ENCODE data around the gene EGLN2.
"Not testable (repeated sequence)": the region's sequence is repeated elsewhere in the genome, so short reads cannot be mapped to it uniquely, and the experiment has no call there.

The EGLN2 gene

DNA sequence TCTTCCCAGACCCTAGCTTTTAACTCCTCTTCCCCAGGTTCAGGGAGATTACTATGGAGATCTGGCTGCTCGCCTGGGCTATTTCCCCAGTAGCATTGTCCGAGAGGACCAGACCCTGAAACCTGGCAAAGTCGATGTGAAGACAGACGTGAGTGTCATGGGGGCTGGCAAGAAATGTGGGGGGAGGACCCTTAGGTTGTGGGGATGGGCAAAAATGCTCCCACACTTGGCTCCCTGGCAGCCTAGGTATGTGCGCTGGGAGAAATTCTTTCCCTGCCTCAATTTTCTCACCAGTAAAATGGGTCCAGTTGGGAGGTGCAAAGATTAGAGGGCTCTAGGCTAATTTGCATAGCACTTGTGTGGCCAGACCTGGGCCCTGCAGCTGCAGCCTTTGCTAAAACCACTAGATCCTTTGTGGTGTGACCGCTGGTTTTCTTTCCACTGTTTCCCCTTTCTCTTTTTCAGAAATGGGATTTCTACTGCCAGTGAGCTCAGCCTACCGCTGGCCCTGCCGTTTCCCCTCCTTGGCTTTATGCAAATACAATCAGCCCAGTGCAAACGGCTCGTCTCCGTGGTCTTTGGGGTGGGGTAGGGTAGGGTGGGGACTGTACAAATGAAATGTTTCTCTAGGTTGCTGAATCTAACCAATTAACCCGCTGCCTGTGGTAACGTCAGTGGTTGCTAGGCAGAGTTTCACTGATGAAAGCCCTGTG is 21.9 kb upstream of the EGLN2 start:
- peak; percentile 78 for DNase-seq (ENCODE audit: low read depth)

DNA sequence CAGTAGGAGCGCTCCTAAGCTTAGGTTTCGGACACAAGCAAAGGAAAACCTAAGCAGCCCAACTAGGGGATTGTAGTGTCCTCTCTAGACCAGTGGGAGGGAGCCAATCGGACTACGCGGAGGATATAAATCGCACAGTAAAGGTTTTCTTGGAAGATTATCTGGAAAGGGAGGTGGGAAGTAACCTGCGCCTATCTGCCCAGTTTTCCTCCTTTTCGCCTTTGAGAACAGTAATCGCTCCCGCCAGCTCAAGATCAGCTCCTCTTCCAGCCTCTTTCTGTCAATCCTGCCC is 21.4 kb upstream of the EGLN2 start:
- no peak for DNase-seq (ENCODE audit: low read depth)

DNA sequence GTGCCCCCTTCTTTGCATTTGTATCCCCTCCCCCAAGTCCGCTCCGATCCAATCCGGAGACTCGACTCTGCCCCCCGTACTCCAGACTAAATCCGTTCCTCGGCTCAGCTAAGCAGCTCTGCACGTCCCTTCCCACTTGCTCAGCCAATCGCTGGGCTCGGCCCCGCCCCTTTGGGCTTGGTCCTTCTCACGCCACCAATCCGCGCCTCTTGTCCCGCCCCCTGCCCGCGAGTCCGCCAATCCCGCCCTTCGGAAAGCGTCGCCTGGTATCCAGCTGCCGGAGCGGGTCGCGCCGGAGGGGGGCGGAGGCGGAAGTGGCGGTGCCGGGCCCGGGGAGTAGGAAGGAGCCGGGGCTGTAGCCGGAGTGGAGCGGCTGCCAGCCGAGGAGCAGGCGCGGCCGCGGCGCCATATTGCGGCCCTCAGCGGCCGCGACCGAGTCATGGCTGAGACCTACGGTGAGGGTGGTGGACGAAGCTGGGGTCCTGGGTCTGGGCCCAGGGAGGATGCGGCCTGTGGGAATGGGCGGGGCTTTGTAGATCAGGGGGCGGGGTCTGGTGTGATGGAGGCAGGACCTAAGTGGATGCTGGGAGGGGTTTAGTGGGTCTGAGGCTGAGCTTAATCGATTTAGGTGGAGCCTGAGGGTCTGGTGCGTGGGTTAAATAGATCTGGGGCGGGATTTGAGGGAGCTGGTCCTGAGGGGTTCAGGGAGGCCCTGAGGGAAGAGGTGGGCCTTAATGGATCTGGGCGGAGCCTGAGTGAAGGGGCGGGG is 20.9 kb upstream of the EGLN2 start, which contains the start of gene RAB4B:
TSS of gene RAB4B (plus strand) at position 311 of the 769 bp plus-strand sequence. CDS start at position 440, 129 bp downstream.
- peak; percentile 100 for DNase-seq (ENCODE audit: low read depth)

DNA sequence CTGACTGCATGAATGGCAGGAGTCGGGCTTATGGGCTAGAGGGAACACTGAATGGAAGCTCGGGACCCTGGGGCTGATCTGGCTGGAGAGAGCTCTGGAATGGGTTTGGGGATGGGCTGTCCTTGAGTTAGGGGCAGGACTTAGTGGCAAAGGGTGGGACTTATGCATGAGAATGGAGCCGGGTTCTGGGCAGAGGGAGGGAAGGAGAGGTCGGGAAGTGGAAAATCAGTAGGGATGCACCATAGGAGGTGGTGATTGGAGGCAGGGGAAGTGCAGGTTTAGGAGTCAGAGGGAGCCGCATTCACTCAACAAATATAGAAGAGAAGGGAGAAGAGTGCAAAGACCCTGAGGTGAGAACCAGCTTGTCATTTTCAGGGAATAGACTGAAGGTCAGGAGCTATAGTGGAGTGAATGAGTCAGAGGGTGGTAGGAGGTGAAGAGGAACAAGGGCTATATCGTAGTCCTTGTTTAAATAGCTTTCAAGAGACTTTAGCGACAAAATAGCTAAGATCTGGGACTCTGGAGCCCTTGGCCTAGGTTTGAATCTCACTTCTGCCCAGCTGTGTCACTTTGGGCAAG is 20.2 kb upstream of the EGLN2 start:
- no peak for DNase-seq (ENCODE audit: low read depth)

DNA sequence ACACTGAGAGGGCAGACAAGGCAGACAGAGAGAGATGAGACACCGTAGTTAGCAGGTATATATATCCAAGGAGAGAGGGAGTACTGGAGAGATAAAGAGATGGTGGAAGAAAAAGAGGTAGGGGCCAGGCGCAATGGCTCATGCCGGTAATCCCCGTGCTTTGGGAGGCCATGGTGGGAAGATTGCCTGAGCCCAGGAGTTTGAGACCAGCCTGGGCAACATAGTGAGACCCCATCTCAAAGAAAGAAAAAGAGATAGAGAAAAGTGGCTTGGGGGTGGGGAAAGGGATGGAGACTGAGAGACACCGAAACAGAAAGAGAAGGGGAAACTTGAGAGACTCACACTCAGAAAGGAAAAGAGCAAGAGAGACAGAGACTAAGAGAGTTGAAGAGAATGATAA is 18.4 kb upstream of the EGLN2 start:
- no peak for DNase-seq (ENCODE audit: low read depth)

DNA sequence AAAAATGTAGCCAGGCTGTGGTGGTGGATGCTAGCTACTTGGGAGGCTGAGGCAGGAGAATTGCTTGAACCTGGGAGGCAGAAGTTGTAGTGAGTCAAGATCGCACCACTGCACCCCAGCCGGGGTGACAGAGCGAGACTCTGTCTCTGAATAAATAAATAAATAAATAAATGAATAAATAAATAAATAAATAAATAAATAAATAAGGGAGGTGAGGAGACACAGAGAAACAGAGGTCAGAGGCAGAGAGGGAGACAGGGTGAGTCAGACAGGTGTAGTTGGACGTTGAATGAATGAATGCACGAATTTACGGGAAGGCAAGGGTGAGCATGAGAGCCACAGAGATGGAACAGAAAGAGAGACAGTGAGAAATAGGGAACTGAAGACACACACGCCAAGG is 17.9 kb upstream of the EGLN2 start:
- no peak for DNase-seq (ENCODE audit: low read depth)

DNA sequence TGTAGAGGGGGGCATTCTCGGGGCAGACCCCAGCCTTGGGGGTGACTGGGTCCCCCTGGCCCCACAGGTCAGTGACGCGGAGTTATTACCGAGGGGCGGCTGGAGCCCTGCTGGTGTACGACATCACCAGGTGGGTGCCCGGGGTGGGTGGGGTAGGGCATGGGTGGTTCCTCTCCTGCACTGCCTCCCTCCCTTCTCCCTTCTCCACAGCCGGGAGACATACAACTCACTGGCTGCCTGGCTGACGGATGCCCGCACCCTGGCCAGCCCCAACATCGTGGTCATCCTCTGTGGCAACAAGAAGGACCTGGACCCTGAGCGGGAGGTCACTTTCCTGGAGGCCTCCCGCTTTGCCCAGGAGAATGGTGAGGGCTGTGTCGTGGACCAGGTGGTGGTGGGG is 15.3 kb upstream of the EGLN2 start:
- no peak for DNase-seq (ENCODE audit: low read depth)

DNA sequence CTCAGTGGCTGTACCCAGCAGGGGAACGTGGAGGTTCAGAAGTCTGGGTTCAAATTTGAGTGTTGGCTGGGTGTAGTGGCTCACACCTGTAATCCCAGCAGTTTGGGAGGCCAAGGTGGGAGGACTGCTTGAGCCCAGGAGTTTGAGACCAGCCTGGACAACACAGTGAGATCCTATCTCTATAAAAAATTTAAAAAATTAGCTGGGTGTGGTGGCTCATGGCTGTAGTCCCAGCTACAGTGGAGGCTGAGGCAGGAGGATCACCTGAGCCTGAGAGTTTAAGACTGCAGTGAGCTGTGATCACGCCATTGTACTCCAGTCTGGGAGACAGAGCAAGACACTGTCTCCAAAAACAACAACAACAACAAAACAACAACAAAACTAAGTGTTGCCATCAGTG is 14.8 kb upstream of the EGLN2 start:
- DNase-seq (ENCODE audit: low read depth), result not testable (repeated sequence)

DNA sequence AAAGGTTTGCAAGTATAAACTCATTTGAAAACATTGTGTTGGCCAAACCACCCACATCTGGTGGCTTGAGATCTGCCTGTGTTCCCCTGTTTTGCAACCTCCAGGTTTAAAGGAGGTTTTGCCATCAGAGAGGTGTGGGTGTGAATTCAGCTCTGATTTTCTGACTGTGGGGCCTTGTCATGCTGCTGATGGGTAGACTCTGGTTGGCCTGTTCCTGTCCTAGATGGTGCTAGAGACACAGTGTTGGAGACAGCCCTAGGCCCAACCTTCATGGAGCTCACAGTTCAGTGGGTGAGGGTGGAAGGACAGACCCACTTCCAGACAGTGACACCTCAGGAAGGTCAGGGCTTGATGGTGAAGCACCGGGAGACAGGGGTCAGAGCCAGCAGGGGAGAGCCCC is 13.5 kb upstream of the EGLN2 start:
- DNase-seq (ENCODE audit: low read depth), result no peak

DNA sequence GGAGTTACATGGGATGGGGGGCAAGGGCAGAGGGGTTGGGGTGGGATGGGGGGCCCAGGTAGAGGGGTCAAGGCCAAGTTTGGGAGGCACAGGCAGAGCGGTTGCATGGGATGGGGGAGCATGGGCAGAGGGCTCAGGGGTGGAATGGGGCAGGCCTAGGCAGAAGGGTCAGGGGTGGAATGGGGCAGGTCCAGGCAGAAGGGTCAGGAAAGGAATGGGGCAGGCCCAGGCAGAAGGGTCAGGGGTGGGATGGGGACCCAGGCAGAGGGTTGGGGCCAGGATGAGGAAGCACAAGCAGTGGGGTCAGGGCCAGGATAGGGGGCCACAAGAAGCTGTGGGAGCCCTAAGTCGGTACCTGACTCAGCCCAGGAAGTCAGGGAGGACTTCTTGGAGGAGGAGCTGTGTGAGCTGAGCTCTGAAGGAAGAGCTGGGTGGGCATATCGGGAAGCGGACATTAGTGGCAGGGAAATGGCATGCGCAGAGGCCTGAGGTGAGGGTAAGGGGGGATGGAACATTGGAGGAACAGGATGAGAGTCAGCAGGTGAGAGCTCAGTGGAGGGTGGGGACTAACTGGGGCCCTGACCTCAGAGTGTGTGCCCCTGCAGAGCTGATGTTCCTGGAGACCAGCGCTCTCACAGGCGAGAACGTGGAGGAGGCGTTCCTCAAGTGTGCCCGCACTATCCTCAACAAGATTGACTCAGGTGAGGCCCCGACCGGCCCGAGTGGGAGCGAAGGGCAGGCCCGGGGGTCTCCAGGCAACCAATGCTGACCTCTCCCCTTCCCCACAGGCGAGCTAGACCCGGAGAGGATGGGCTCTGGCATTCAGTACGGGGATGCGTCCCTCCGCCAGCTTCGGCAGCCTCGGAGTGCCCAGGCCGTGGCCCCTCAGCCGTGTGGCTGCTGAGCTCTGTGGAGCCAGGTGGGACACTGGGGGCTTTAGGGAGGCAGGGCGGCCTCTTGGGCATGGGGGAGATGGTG is 12.6 kb upstream of the EGLN2 start:
- DNase-seq (ENCODE audit: low read depth), result no peak

DNA sequence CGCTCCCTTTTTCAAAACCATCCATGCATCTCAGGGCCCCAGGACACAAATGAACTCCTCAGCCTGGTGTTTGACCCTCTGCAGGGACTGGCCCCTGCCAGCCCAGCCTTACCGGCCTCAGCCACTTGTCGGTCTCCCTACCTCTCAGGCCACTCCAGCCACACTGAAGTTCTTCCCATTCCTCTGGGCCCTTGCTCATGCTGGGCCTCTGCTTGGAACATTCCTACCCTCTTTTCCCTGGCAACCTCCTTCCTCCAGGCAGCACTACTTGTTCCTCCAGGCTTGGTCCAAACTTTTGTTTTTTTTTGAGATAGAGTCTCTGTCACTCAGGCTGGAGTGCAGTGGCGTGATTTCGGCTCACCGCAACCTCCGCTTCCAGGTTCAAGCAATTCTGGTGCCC is 7.6 kb upstream of the EGLN2 start:
- DNase-seq (ENCODE audit: low read depth), result no peak

DNA sequence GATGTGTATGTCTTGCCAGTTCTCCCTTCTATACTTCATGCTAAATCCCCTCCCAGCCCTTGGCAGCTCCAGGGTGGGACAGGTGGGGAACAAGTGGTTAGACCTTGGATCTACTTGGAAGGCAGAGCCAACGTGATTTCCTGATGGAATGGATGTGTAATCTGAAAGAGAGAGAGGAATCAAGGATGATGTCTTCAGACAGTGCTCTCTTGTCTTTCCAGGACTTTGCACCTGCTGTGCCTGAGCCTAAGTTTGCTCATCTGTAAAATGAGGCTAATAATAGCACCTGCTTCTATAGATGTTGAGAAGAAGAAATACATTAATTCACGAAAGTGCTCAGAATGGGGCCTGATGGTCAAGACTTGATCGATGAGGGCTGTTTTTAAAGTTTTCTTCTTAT is 7.0 kb upstream of the EGLN2 start:
- DNase-seq (ENCODE audit: low read depth), result no peak

DNA sequence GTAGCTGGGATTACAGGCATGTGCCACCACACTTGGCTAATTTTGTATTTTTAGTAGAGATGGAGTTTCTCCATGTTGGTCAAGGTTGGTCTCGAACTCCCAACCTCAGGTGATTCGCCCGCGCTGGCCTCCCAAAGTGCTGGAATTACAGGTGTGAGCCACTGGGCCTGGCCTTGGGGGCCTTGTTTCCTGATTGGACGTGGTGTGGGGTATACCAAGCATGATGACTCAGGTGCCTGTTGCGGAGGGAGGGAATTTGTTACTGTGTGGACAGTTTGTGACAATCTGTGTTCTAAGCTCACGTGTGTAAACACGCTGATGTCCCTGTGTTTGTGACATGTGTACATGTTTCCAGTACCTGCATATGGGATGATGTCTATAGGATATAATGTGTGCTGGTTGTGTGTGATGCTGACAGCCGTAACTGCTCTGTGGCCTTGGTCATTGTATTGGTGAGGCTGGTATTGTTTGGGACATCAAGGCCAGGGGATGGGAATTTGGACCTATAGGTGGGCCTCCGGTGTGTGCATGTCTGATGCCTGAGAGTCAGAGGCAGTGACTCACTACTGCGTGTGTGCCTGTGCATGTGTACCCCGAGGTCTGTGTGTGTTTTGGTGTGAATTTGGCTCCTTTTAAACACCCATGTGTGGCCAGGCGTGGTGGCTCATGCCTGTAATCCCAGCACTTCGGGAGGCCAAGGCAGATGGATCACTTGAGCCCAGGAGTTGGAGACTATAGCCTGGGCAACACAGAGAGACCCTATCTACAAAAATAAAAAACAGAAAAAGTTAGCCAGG is 1.6 kb upstream of the EGLN2 start:
- DNase-seq (ENCODE audit: low read depth), result no peak

DNA sequence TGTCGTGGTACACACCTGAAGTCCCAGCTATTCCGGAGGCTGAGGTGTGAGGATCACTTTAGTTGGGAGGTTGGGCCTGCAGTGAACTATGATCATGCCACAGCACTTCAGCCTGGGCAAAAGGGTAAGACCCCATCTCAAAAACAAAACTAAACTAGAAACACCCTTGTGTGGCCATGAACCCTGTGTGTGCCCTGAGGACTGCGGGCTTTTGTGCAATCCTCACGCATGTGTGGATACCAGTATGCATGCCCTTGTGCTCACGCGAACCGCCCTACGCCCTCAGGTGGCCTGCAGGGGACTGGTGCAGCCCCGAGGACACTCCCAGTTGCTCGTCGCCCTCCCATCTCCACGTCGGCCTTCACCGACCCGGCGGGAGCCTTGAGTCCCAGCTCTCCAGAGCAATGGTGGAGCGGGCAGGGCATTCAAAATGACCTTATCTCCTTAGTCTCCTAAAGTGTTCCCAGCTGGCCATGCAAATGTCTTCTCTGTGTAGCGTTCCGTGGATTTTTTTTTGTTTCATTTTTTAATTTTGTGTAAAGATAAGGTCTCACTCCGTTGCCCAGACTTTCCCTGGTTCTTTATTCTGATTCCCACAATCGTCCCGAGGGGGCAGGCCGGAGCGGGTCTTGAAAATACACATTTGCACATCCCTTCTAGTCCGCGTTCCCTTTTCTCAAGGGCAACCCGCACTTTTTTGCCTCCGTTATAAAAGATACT is 868 bp upstream of the EGLN2 start:
- peak; percentile 53 for DNase-seq (ENCODE audit: low read depth)

DNA sequence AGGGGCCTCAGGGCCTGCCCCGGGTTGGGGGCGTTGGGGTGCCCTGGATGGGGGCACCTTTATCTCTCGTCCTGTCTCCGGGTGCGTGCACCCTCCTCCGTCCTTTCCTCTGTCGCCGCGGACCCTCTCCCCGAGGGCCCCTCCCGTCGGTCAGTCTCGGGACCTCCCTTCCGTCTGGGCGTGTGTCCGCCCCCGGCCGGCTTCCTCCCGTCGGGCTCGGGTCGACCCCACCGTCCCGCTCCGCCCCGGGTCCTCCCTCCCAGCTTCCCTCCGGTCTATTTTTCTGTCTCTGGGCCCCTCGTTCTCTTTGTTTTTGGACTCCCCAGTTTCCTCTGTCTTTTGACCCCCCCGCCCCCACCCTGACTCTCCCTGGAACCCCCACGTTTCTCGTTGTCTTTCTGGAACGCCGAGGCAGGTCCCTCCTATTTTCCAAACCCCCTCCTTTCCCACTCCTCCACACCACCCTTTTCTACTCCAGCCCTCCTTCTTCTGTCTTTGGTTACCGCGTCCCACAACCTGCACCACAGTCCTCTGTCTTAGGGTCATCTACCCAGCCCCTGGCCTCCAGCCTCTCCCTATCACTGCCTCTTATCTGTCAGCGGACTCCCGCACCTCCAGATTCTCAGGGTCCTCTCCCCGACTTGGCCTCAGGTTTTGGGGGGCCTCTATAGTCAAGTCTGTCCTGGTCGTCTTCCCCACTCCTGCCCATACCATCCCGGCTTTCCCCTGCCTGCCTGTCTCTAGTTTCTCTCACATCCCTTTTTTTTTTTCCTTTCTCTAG is 757 bp downstream of the EGLN2 start:
- DNase-seq (ENCODE audit: low read depth), result no peak

DNA sequence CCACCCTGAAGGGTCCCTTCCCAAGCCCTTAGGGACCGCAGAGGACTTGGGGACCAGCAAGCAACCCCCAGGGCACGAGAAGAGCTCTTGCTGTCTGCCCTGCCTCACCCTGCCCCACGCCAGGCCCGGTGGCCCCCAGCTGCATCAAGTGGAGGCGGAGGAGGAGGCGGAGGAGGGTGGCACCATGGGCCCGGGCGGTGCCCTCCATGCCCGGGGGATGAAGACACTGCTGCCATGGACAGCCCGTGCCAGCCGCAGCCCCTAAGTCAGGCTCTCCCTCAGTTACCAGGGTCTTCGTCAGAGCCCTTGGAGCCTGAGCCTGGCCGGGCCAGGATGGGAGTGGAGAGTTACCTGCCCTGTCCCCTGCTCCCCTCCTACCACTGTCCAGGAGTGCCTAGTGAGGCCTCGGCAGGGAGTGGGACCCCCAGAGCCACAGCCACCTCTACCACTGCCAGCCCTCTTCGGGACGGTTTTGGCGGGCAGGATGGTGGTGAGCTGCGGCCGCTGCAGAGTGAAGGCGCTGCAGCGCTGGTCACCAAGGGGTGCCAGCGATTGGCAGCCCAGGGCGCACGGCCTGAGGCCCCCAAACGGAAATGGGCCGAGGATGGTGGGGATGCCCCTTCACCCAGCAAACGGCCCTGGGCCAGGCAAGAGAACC is 1.5 kb downstream of the EGLN2 start:
- DNase-seq (ENCODE audit: low read depth), result no peak

DNA sequence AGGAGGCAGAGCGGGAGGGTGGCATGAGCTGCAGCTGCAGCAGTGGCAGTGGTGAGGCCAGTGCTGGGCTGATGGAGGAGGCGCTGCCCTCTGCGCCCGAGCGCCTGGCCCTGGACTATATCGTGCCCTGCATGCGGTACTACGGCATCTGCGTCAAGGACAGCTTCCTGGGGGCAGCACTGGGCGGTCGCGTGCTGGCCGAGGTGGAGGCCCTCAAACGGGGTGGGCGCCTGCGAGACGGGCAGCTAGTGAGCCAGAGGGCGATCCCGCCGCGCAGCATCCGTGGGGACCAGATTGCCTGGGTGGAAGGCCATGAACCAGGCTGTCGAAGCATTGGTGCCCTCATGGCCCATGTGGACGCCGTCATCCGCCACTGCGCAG is 2.0 kb downstream of the EGLN2 start:
- DNase-seq (ENCODE audit: low read depth), result no peak

DNA sequence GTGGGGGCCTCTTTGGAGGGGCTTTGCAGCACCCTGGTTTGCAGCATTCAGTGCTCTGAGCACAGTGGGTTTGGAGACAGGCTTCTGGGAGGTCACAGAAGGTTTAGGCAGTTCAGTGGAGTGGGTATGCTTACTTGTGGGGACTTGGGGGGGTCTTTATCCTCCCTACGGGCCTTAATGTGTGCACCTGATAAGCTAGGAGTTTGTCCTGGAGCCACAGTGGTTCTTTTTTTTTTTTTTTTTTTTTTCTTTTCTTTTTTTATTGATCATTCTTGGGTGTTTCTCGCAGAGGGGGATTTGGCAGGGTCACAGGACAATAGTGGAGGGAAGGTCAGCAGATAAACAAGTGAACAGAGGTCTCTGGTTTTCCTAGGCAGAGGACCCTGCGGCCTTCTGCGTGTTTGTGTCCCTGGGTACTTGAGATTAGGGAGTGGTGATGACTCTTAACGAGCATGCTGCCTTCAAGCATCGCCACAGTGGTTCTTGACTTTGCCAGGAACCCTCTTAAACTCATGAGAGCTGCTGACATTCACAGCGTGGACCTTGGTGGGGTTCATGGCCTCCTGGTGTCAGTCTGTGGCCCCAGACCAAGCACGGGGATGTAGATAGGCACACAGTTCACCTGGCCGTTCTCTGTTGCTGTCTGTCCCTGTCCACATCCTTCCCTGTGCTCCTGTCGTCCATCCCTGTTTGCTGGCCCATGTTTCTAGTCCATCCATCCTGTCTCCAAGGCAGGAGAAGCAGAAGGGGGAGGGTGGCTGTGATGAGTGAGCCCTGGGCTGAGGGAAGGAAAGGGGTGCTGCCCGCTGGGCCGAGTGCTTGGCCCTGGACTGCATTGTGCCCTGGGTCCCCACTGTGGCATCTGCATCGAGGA is 2.7 kb downstream of the EGLN2 start:
- DNase-seq (ENCODE audit: low read depth), result no peak
